Measurements from ENCODE around the gene MKLN1. TPM values are rescaled to one million over a fixed set of nuclear protein-coding genes. Genes with fewer than 3 reads are reported as not detected.
"Not testable (repeated sequence)": the region's sequence is repeated elsewhere in the genome, so short reads cannot be mapped to it uniquely, and the experiment has no call there.

The MKLN1 gene
- polyA plus RNA-seq, 1 experiment = 25.6 TPM

DNA sequence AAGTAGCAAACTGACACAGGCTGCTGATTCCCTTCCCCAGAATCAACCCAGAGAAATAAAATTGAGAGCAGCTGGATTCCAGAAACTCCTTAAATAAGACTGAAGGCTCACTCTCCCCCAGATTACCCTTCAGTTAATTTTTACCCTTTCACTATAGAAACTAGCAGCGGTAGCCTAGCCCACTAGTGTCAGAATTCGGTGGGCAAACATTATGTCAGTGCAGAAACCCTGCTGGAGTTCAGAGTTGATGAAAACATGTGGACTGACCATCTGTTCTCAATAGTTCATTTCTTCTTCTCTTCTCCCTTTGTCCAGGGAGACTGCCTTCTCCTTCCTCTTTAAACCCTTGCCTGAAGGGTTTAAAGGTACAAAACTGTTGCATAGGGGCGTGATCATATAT is 128.7 kb downstream of the MKLN1 start:
- no peaks in the 10 kb centered on the region for H3K27me3 ChIP-seq (ENCODE audit: control insufficient read depth, insufficient read depth, low read length)
- H3K36me3 ChIP-seq (ENCODE audit: control insufficient read depth, insufficient read depth, low read length) = no peaks in the 10 kb centered on the region
- POLR2A ChIA-PET = no interaction called here
- TF ChIP-seq CTCF (IDR thresholded peaks at IDR 0.05; ENCODE audit: insufficient read depth, low read depth, low read length) = no peak
- CTCF ChIA-PET = no interaction called here
- no peak for DNase-seq (ENCODE audit: low read depth)
- no peak overlapping the region for H3K4me3 ChIP-seq (ENCODE audit: low read depth, low read length)

DNA sequence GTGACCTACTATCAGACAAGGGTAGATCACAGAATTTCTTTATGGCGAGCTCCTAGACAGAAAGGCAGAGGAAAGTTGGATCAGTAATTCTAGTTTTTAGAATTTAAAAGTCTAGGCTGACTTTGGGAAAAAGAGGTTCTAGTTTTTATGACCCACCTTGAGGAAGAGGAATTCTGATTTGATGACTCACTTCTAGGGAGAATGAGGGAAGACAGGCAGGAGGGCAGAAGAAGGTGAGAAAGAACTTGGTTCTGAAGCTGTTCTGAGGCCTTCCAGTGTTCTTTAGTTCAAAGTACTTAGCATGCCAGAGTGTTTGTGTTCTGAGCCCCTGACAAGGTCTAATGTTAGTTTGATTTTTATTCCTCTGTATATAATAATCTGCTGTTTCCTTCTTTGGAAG is 131.6 kb downstream of the MKLN1 start:
- peaks cover 1% of the 10 kb centered on the region; the same call in 1 of the 2 replicates for H3K36me3 ChIP-seq (ENCODE audit: control insufficient read depth, insufficient read depth, low read length)
- H3K27me3 ChIP-seq (ENCODE audit: control insufficient read depth, insufficient read depth, low read length) = no peaks in the 10 kb centered on the region
- no peak for DNase-seq (ENCODE audit: low read depth)
- CTCF ChIA-PET = interaction anchor here (0.6 to 0.9 kb wide), 2 partner anchors 9 to 420 kb away, joined by 3 to 4 read pairs; no protein-coding TSS in a partner anchor
- no peak for TF ChIP-seq CTCF (IDR thresholded peaks at IDR 0.05; ENCODE audit: insufficient read depth, low read depth, low read length)
- no peak overlapping the region for H3K4me3 ChIP-seq (ENCODE audit: low read depth, low read length)
- POLR2A ChIA-PET = no interaction called here

- H3K36me3 ChIP-seq (ENCODE audit: control insufficient read depth, insufficient read depth, low read length) = peaks cover 1% of the 10 kb centered on the region; the same call in 1 of the 2 replicates
- no peak overlapping the region for H3K4me3 ChIP-seq (ENCODE audit: low read depth, low read length)
- no peak for TF ChIP-seq CTCF (IDR thresholded peaks at IDR 0.05; ENCODE audit: insufficient read depth, low read depth, low read length)
- DNase-seq (ENCODE audit: low read depth) = no peak
- CTCF ChIA-PET = no interaction called here
- H3K27me3 ChIP-seq (ENCODE audit: control insufficient read depth, insufficient read depth, low read length) = no peaks in the 10 kb centered on the region
- POLR2A ChIA-PET = no interaction called here
These were observed 134.4 kb downstream of the MKLN1 start for GRCh38 chr7:131462059-131462458.

DNA sequence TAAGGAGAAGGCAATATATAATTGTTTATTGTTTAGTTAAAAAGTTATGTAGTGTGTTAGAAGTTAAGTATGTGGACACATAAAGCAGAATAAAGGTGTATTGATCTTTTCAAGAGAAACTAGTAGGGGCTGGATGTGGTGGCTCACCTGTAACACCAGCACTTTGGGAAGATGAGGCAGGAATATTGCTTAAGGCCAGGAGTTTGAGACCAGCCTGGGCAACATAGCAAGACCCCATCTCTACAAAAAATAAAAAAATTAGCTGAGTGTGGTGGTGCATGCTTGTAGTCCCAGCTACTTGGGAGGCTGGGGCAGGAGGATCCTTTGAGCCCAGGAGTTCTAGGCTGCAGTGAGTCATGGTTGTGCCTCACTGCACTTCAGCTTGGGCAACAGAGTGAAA is 135.0 kb downstream of the MKLN1 start:
- H3K4me3 ChIP-seq (ENCODE audit: low read depth, low read length); POLR2A ChIA-PET; H3K27me3 ChIP-seq (ENCODE audit: control insufficient read depth, insufficient read depth, low read length); CTCF ChIA-PET; DNase-seq (ENCODE audit: low read depth); H3K36me3 ChIP-seq (ENCODE audit: control insufficient read depth, insufficient read depth, low read length): not testable (repeated sequence)

DNA sequence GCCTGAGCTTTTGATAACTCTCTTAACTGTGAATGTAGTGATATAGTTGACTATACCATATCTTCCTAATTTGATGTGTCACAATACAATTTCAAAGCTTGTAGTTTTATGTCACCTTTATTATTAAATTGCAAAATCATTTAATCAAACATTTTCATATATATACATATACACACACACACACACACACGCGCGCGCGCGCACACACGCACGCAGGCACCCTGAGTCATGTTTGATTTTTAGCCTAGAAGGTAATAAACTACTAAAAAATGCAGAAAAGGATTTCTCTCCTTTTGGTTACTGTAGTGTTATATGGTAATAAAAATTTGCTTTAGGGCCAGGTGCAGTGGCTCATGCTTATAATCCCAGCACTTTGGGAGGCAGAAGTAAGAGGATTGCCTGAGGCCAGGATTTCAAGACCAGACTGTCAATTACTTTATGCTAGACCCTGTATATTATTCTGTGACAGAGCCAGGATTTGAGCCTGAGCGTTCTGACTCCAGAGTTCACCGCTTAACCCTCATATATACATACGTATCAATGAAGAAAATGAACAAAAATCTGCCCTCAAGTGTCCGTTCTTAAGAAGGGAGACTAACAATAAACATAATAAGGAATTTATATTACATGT is 139.2 kb downstream of the MKLN1 start:
- POLR2A ChIA-PET = interaction anchor here (0.6 kb wide), 1 partner anchor 1074 kb away, joined by 3 read pairs; no protein-coding TSS in a partner anchor
- Histone ChIP-seq H3K36me3 (ENCODE audit: control insufficient read depth, insufficient read depth, low read length) (peaks cover 5% of the 10 kb centered on the region), H3K4me3 (ENCODE audit: low read depth, low read length) (no peak overlapping the region), H3K27me3 (ENCODE audit: control insufficient read depth, insufficient read depth, low read length) (no peaks in the 10 kb centered on the region)
- DNase-seq (ENCODE audit: low read depth) = no peak
- no peak for TF ChIP-seq CTCF (IDR thresholded peaks at IDR 0.05; ENCODE audit: insufficient read depth, low read depth, low read length)
- CTCF ChIA-PET = interaction anchor here (1.0 kb wide), 1 partner anchor 379 kb away, joined by 3 read pairs; no protein-coding TSS in a partner anchor

DNA sequence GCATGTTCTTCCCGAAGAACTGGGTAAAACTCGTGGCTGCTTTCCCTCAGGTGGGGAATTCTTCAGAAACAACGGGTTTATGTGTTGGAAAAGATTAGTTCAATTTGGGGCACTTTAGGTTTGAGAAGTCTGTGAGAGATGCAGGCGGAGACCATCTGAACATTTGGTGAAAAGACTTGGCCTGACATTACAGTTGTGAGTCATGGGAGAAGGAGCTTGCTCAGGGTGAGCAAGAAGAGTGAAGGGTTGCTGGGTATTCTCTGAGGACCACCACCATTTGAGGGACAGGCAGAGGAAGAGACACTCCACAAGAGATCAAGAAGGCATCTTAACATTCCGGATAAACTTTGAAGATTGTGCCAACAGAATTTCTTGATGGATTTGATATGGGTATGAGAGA is 140.1 kb downstream of the MKLN1 start:
- no peak for TF ChIP-seq CTCF (IDR thresholded peaks at IDR 0.05; ENCODE audit: insufficient read depth, low read depth, low read length)
- DNase-seq (ENCODE audit: low read depth) = no peak
- CTCF ChIA-PET = interaction anchor here (1.0 to 1.6 kb wide), 2 partner anchors 8 to 77 kb away, joined by 3 to 4 read pairs; no protein-coding TSS in a partner anchor
- no peaks in the 10 kb centered on the region for H3K27me3 ChIP-seq (ENCODE audit: control insufficient read depth, insufficient read depth, low read length)
- no peak overlapping the region for H3K4me3 ChIP-seq (ENCODE audit: low read depth, low read length)
- POLR2A ChIA-PET = no interaction called here
- peaks cover 5% of the 10 kb centered on the region for H3K36me3 ChIP-seq (ENCODE audit: control insufficient read depth, insufficient read depth, low read length)
